ENCODE results near the gene LMO7.

Gene LMO7

GRCh38 chr13:75904012-75904411 is 267.9 kb downstream of the LMO7 start:
- no peak for DNase-seq

DNA sequence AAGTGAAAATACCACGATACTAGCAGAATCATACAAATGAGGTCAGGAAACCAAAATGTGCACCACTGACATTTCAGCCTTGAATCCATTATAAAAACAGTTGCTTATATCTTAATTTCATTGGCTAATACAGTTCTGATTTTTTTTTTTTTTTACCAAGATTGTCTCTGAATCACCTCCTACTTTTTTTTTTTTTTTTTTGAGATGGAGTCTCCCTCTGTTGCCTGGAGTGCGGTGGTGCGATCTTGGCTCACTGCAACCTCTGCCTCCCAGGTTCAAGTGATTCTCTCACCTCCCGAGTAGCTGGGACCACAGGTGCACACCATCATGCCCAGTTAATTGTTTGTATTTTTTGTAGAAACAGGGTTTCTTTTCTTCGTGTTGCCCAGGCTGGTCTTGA is 270.2 kb downstream of the LMO7 start:
- no peak for DNase-seq

DNA sequence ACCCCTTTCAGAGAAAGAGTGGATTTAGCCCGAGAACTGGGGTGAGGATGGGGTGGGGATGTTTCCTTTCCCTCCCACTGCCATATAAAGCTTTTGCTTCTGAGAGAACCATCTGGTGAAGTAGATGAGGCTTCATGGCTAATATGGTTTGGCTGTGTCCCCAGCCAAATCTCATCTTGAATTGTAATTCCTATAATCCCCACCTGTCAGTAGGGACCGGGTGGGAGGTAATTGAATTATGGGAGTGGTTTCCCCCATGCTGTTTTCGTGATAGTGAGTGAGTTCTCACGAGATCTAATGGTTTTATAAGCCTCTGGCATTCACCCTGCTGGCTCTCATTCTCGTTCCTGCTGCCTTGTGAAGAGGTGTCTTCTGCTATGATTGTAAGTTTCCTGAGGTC is 270.9 kb downstream of the LMO7 start:
- no peak for DNase-seq

DNA sequence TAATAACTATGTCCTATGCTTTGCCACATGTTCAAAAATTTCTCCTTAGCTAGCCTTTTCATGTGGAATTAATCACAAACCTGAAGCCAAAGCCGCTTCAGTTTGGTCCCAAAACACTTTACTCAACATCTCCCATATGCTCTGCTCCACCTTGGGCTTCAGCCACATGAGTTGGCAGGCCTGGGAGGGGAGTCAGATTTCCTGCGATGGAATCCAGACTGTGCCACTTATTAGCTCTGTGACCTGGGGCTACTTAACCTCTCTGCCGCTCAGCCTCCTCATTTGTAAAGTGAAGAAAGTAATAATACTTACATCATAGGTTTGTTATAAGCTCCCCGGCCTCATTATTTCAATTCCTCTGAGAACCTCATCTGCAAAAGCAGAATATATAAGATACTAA is 272.0 kb downstream of the LMO7 start:
- DNase-seq, result no peak
